Amniotic stem cell (primary cell): ENCODE measurements around the gene JADE1.
A peak's percentile ranks its signal among the peaks of the same experiment; 100 is the strongest.

Source experiments
- DNase-seq: peaks from one replicate; lab custom pipeline; 2025; lab: John Stamatoyannopoulos, UW

Gene JADE1

GRCh38 chr4:128810871-128811570 lies 1.5 kb downstream of the JADE1 start:
- DNase-seq, result peak; percentile 19

- DNase-seq, result peak; percentile 76
These were observed 2.3 kb downstream of the JADE1 start for GRCh38 chr4:128811571-128812441.

GRCh38 chr4:128812442-128813235 lies 3.1 kb downstream of the JADE1 start:
- DNase-seq, result peak; percentile 64

GRCh38 chr4:128813965-128814364 lies 4.5 kb downstream of the JADE1 start:
- no peak for DNase-seq

GRCh38 chr4:128818442-128818841 lies 8.9 kb downstream of the JADE1 start:
- no peak for DNase-seq

- no peak for DNase-seq
These were observed 9.7 kb downstream of the JADE1 start for GRCh38 chr4:128819082-128819742.

GRCh38 chr4:128820671-128821070 lies 11.2 kb downstream of the JADE1 start:
- DNase-seq, result no peak

- DNase-seq, result no peak
These were observed 11.7 kb downstream of the JADE1 start for GRCh38 chr4:128821151-128821550.

GRCh38 chr4:128823025-128823661 lies 13.6 kb downstream of the JADE1 start:
- DNase-seq, result peak; percentile 54

GRCh38 chr4:128825226-128825625 lies 15.7 kb downstream of the JADE1 start:
- DNase-seq, result no peak

- DNase-seq, result no peak
These were observed 17.8 kb downstream of the JADE1 start for GRCh38 chr4:128827296-128827695.

- DNase-seq, result no peak
These were observed 21.5 kb downstream of the JADE1 start for GRCh38 chr4:128830906-128831503.

- DNase-seq, result no peak
These were observed 22.2 kb downstream of the JADE1 start for GRCh38 chr4:128831531-128832242.

- DNase-seq, result no peak
These were observed 22.7 kb downstream of the JADE1 start for GRCh38 chr4:128832243-128832625.

- no peak for DNase-seq
These were observed 26.2 kb downstream of the JADE1 start for GRCh38 chr4:128835498-128836222.

GRCh38 chr4:128837198-128837597 lies 27.7 kb downstream of the JADE1 start:
- DNase-seq, result no peak

GRCh38 chr4:128837679-128838078 lies 28.2 kb downstream of the JADE1 start:
- DNase-seq, result no peak

- DNase-seq, result no peak
These were observed 31.3 kb downstream of the JADE1 start for GRCh38 chr4:128840711-128841318.

- DNase-seq, result no peak
These were observed 31.9 kb downstream of the JADE1 start for GRCh38 chr4:128841402-128841801.
